Pons (tissue), 1 donor: ENCODE data around the gene RDH16.
"Not testable (repeated sequence)": the region's sequence is repeated elsewhere in the genome, so short reads cannot be mapped to it uniquely, and the experiment has no call there.

Experiments
- DNase-seq: peaks from one replicate; pipeline ENCODE4 v3.0.0-alpha.2; 2016; ENCODE audit warnings: low spot score

The RDH16 gene

GRCh38 chr12:56988207-56988739 lies 30.9 kb upstream of the RDH16 start:
- DNase-seq, result no peak

DNA sequence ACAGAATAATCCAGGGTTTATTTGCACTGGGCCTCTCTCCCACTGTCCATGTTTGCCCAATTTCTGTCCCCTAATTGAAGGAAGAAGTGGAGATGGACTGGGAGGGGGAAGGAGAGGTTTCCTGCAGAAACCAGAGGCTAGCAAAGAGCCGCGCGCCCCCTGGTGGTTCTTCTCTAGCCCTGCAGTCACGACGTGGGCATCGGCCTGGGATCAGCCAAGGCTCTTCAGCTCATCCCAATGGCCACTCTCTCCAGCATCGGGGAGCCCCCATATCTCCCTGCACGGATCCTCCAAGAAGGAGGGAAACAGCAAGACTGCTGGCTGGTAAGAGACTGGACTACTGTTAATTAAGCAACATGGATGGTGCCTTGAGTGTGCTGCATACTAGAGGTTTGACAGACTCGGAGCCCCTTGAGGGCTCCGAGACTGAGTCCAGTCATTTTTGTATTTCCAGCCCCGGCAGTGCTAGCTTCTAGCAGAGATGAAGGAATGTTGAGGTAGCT lies 30.2 kb upstream of the RDH16 start:
- peak; percentile 72 for DNase-seq

GRCh38 chr12:56987011-56987410 lies 29.6 kb upstream of the RDH16 start:
- no peak for DNase-seq

DNA sequence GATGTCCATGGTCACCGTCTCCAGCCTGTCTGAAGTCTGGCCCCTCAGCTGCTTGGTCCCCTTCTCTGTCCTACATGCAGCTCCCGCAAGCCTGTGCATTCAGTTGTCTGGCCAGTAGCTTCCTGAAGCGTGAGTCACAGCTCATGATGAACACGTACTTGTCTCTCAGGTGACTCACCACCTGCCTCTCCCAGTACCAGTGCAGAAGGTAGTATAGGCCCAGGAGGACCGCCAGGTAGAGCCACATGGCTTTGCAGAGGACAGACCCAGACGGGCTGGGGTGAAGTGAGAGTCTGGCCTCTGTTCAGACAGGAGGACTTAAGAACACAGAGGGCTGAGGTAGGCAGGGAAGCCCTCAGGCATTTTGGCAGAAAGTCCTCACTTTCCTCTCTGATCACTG lies 28.3 kb upstream of the RDH16 start:
- not testable (repeated sequence) for DNase-seq

DNA sequence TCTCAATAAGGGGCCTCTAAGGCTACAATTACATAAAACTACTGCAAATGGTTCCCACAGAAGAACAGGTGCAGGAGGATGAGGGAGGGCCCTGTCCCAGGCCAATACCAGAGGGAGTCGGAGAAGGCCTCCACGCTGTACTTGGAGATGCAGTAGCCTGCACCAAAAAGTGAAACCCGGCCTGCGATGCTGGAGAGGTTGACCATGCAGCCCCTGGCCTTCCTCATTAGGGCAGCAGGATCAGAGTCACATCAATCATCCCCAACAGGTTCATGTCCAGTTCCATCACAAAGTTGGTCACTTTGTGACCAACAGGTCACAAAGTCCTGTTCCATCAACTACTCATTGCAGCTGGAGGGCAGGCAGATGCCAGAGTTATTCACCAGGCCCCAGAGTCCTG lies 26.0 kb upstream of the RDH16 start:
- DNase-seq, result no peak

DNA sequence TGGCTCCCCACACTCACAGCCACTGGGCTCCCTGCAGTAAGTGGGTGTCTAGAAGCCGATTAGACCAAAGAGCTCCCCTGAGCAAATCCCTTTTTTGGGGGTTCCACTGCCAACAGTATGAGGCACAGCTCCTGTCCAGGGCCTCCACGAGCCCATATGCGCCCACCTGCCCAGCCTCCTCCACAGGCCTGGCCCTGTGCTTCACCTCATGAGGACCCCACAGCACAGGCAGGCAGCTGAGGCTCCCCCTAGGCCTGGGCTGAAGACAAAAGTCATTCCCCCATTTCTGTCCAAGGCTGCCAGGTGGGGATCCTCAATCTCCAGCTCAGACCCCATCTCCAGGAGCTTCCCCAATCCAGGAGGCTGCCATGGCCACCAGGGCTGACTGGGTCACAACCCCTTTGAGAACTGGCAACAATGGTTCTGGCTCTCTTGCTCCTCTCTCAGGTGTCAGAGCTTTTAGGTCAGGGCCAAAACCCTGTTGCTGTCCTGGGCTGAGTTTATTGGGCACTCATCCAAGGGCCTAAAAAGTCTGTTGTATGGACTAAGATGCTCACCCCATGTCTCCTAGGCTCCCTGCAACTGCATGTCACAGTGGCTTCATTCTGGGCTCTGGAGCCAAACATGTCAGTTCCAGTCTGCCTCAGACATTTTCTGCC lies 25.3 kb upstream of the RDH16 start:
- not testable (repeated sequence) for DNase-seq

GRCh38 chr12:56980941-56981530 lies 23.6 kb upstream of the RDH16 start:
- DNase-seq, result no peak

DNA sequence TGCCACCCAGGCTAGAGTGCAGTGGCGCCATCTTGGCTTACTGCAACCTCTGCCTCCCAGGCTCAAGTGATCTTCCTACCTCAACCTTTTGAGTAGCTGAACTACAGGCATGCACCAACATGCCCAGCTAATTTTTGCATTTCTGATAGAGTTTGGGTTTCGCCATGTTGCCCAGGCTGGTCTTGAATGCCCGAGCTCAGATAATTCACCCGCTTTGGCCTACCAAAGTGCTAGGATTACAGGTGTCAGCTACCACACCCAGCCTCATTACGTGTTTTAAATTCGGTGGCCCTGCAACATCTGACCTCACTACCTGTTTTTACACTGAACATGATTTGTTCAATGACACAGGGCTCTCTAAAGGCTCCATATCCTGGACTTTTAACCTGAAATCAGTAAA lies 22.9 kb upstream of the RDH16 start:
- DNase-seq, result no peak

- DNase-seq, result no peak
Measured at GRCh38 chr12:56979628-56980027, 22.2 kb upstream of the RDH16 start.

- no peak for DNase-seq
Measured at GRCh38 chr12:56978397-56979138, 21.2 kb upstream of the RDH16 start.

DNA sequence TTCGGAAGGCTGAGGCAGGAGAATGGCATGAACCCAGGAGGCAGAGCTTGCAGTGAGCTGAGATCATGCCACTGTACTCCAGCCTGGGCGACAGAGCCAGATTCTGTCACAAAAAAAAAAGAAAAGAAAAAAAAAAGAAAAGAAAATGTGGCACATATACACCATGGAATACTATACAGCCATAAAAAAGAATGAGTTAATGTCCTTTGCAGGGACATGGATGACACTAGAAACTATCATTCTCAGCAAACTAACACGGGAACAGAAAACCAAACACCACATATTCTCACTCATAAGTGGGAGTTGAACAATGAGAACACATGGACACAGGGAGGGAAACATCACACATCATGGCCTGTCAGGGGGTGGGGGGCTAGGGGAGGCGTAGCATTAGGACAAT lies 20.0 kb upstream of the RDH16 start:
- not testable (repeated sequence) for DNase-seq

- DNase-seq, result not testable (repeated sequence)
Measured at GRCh38 chr12:56974224-56974623, 16.8 kb upstream of the RDH16 start.

GRCh38 chr12:56968910-56969309 lies 11.5 kb upstream of the RDH16 start:
- not testable (repeated sequence) for DNase-seq

GRCh38 chr12:56965997-56966642 lies 8.7 kb upstream of the RDH16 start:
- not testable (repeated sequence) for DNase-seq

DNA sequence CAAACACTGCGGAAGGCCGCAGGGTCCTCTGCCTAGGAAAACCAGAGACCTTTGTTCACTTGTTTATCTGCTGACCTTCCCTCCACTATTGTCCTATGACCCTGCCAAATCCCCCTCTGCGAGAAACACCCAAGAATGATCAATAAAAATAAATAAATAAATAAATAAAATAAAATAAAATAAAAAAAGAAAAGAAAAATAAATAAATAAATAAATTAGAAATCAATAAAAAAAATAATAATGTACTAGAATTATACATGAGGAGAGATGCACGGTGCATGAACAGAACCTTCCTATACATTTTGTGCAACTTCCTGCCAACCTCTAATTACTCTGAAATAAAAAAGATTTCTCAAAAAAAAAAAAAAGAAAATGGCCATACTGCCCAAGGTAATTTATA lies 7.7 kb upstream of the RDH16 start:
- not testable (repeated sequence) for DNase-seq

DNA sequence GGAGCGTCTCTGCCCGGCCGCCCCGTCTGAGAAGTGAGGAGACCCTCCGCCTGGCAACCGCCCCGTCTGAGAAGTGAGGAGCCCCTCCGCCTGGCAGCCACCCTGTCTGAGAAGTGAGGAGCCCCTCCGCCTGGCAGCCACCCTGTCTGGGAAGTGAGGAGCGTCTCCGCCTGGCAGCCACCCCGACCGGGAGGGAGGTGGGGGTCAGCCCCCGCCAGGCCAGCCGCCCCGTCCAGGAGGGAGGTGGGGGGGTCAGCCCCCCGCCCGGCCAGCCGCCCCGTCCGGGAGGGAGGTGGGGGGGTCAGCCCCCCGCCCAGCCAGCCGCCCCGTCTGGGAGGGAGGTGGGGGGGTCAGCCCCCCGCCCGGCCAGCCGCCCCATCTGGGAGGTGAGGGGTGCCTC lies 6.1 kb upstream of the RDH16 start:
- not testable (repeated sequence) for DNase-seq

DNA sequence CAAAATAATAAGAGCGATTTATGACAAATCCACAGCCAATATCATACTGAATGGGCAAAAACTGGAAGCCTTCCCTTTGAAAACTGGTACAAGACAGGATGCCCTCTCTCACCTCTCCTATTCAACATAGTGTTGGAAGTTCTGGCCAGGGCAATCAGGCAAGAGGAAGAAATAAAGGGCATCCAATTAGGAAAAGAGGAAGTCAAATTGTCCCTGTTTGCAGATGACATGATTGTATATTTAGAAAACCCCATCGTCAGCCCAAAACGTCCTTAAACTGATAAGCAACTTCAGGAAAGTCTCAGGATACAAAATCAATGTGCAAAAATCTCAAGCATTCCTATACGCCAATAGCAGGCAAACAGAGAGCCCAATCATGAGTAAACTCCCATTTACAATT lies 4.8 kb upstream of the RDH16 start:
- not testable (repeated sequence) for DNase-seq

DNA sequence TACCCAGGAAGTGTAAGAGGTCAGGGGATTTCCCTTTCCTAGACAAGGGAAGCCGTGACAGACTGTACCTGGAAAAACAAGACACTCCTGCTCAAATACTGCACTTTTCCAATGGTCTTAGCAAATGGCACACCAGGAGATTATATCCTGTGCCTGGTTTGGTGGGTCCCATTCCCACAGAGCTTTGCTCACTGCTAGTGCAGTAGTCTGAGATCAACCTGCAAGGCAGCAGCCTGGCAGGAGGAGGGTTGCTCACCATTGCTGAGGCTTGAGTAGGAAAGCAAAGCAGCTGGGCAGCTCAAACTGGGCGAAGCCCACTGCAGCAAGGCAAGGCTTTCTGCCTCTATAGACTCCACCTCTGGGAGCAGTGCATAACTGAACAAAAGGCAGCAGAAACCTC lies 1.0 kb upstream of the RDH16 start:
- no peak for DNase-seq

GRCh38 chr12:56955631-56956256 lies 1.7 kb downstream of the RDH16 start:
- DNase-seq, result no peak

- no peak for DNase-seq
Measured at GRCh38 chr12:56954958-56955355, 2.5 kb downstream of the RDH16 start.

DNA sequence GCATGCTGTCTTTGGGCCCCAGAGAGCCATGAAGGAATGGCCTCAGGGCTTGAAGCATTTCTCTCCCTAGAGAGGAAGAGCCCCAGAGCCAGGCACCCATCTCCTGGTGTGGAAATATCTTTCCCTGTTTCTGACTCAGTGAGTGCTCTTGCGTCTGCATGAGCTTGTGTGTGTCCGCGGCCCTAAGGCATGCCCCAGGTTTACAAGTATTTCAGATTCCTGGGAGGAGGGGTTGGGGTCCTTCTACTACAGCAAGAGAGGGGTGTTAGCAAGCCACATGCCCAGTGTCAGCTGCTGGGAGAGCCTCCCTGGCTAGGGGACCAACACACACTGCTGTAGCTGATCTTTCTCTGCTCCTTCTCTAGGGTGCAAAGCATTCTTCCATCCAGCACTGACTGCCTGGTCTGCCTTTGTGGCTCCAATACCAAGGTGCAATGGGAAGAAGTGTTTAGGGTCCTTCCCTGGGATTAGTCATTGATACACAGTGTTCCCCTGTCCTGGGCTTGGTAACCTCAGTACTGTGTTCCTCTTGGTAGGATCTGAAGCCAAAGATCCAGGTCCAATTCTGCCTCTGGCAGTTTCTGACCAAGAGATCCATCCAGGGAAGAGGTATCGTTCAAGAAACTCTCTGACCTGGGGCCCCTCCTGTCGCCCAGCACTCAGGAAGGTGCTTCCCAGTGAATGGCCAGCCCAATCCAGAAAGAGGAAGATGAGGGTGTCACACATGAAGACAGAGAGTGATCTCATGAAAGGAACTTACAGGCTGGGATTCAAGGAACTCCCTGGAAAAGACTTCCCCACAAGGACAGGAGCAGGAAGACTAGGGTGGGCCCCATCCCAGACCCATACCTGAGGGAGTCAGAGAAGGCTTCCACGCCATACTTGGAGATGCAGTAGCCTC lies 3.1 kb downstream of the RDH16 start:
- DNase-seq, result no peak
